GM19035 (cell line): Measurements from ENCODE around the gene PLEKHA1.

Experiments
- ATAC-seq: cut with Tn5 transposase; IDR thresholded peaks from one replicate; pipeline ENCODE4 v1.9.1; 2021; ENCODE audit not compliant: unreplicated experiment

PLEKHA1 gene

GRCh38 chr10:122374237-122374858, at the start of gene PLEKHA1:
Gene PLEKHA1, plus strand, starts transcription at chr10:122374708. Its CDS starts 18,493 bp downstream, at chr10:122393201.
- peak; percentile 87 for ATAC-seq

- no peak for ATAC-seq
Observed at GRCh38 chr10:122325235-122325634, 49.3 kb upstream of the PLEKHA1 start.

GRCh38 chr10:122326385-122326784, 48.1 kb upstream of the PLEKHA1 start:
- no peak for ATAC-seq

- no peak for ATAC-seq
Observed at GRCh38 chr10:122326806-122327205, 47.7 kb upstream of the PLEKHA1 start.

GRCh38 chr10:122327237-122328206, 47.0 kb upstream of the PLEKHA1 start:
- ATAC-seq, result no peak

GRCh38 chr10:122328676-122329075, 45.8 kb upstream of the PLEKHA1 start:
- no peak for ATAC-seq

GRCh38 chr10:122329416-122329815, 45.1 kb upstream of the PLEKHA1 start:
- ATAC-seq, result no peak

- no peak for ATAC-seq
Observed at GRCh38 chr10:122331100-122331499, 43.4 kb upstream of the PLEKHA1 start.

- ATAC-seq, result no peak
Observed at GRCh38 chr10:122331615-122332446, 42.7 kb upstream of the PLEKHA1 start.

GRCh38 chr10:122333037-122333436, 41.5 kb upstream of the PLEKHA1 start:
- ATAC-seq, result no peak

GRCh38 chr10:122336332-122336731, 38.2 kb upstream of the PLEKHA1 start:
- no peak for ATAC-seq

GRCh38 chr10:122336961-122337360, 37.5 kb upstream of the PLEKHA1 start:
- no peak for ATAC-seq

GRCh38 chr10:122338609-122339441, 35.7 kb upstream of the PLEKHA1 start:
- no peak for ATAC-seq

GRCh38 chr10:122341141-122341810, 33.2 kb upstream of the PLEKHA1 start:
- ATAC-seq, result no peak

- no peak for ATAC-seq
Observed at GRCh38 chr10:122342293-122343134, 32.0 kb upstream of the PLEKHA1 start.

- no peak for ATAC-seq
Observed at GRCh38 chr10:122343135-122343800, 31.2 kb upstream of the PLEKHA1 start.

- no peak for ATAC-seq
Observed at GRCh38 chr10:122343936-122344335, 30.6 kb upstream of the PLEKHA1 start.

- no peak for ATAC-seq
Observed at GRCh38 chr10:122344741-122345258, 29.7 kb upstream of the PLEKHA1 start.
